ENCODE measurements around the gene RASGEF1C.
"Not testable (repeated sequence)": the region's sequence is repeated elsewhere in the genome, so short reads cannot be mapped to it uniquely, and the experiment has no call there.

The RASGEF1C gene

GRCh38 chr5:180130876-180131740, 77.9 kb downstream of the RASGEF1C start:
- Mint-ChIP-seq H3K27me3 (peaks cover 18% of the 10 kb centered on the region), H3K36me3 (ENCODE audit: insufficient read depth) (no peaks in the 10 kb centered on the region), H3K4me3 (no peak overlapping the region), H3K27ac (ENCODE audit: low read depth) (no peak overlapping the region), H3K9me3 (no peaks in the 10 kb centered on the region), H3K4me1 (no peaks in the 10 kb centered on the region)
- ATAC-seq (replicated peaks; ENCODE audit: extremely low read depth, poor library complexity, severe bottlenecking) (no peak), DNase-seq (ENCODE audit: low spot score in 2 of 2) (peak in 1 of 2 donors; percentile 9)

- no peak overlapping the region for H3K4me3 Mint-ChIP-seq
- no peaks in the 10 kb centered on the region for H3K9me3 Mint-ChIP-seq
- ATAC-seq (replicated peaks; ENCODE audit: extremely low read depth, poor library complexity, severe bottlenecking) (no peak), DNase-seq (ENCODE audit: low spot score in 2 of 2) (no peak)
- H3K36me3 Mint-ChIP-seq (ENCODE audit: insufficient read depth) = no peaks in the 10 kb centered on the region
- no peaks in the 10 kb centered on the region for H3K4me1 Mint-ChIP-seq
- no peak overlapping the region for H3K27ac Mint-ChIP-seq (ENCODE audit: low read depth)
- peaks cover 21% of the 10 kb centered on the region for H3K27me3 Mint-ChIP-seq
Observed at GRCh38 chr5:180130291-180130869, 78.6 kb downstream of the RASGEF1C start.

GRCh38 chr5:180129291-180130190, 79.5 kb downstream of the RASGEF1C start:
- no peak overlapping the region for H3K4me3 Mint-ChIP-seq
- no peak for ATAC-seq (replicated peaks; ENCODE audit: extremely low read depth, poor library complexity, severe bottlenecking)
- no peaks in the 10 kb centered on the region for H3K36me3 Mint-ChIP-seq (ENCODE audit: insufficient read depth)
- no peaks in the 10 kb centered on the region for H3K4me1 Mint-ChIP-seq
- peak in 1 of 2 donors; percentile 5 for DNase-seq (ENCODE audit: low spot score in 2 of 2)
- H3K27ac Mint-ChIP-seq (ENCODE audit: low read depth) = no peak overlapping the region
- no peaks in the 10 kb centered on the region for H3K9me3 Mint-ChIP-seq
- H3K27me3 Mint-ChIP-seq = peaks cover 21% of the 10 kb centered on the region

- H3K4me3 Mint-ChIP-seq = no peak overlapping the region
- no peak overlapping the region for H3K27ac Mint-ChIP-seq (ENCODE audit: low read depth)
- peaks cover 29% of the 10 kb centered on the region for H3K27me3 Mint-ChIP-seq
- H3K36me3 Mint-ChIP-seq (ENCODE audit: insufficient read depth) = no peaks in the 10 kb centered on the region
- no peak for DNase-seq (ENCODE audit: low spot score in 2 of 2)
- H3K4me1 Mint-ChIP-seq = no peaks in the 10 kb centered on the region
- no peaks in the 10 kb centered on the region for H3K9me3 Mint-ChIP-seq
- no peak for ATAC-seq (replicated peaks; ENCODE audit: extremely low read depth, poor library complexity, severe bottlenecking)
Observed at GRCh38 chr5:180128671-180129261, 80.2 kb downstream of the RASGEF1C start.

GRCh38 chr5:180127682-180128670, 81.0 kb downstream of the RASGEF1C start:
- Mint-ChIP-seq H3K4me3 (no peak overlapping the region), H3K27ac (ENCODE audit: low read depth) (no peak overlapping the region), H3K27me3 (peaks cover 37% of the 10 kb centered on the region), H3K36me3 (ENCODE audit: insufficient read depth) (no peaks in the 10 kb centered on the region), H3K9me3 (no peaks in the 10 kb centered on the region), H3K4me1 (no peaks in the 10 kb centered on the region)
- DNase-seq (ENCODE audit: low spot score in 2 of 2) (no peak), ATAC-seq (replicated peaks; ENCODE audit: extremely low read depth, poor library complexity, severe bottlenecking) (no peak)

GRCh38 chr5:180126716-180127681, 82.0 kb downstream of the RASGEF1C start:
- DNase-seq (ENCODE audit: low spot score in 2 of 2) = no peak
- no peak overlapping the region for H3K27ac Mint-ChIP-seq (ENCODE audit: low read depth)
- no peak for ATAC-seq (replicated peaks; ENCODE audit: extremely low read depth, poor library complexity, severe bottlenecking)
- H3K4me3 Mint-ChIP-seq = no peak overlapping the region
- no peaks in the 10 kb centered on the region for H3K4me1 Mint-ChIP-seq
- peaks cover 45% of the 10 kb centered on the region for H3K27me3 Mint-ChIP-seq
- H3K36me3 Mint-ChIP-seq (ENCODE audit: insufficient read depth) = no peaks in the 10 kb centered on the region
- H3K9me3 Mint-ChIP-seq = no peaks in the 10 kb centered on the region

- H3K36me3 Mint-ChIP-seq (ENCODE audit: insufficient read depth); H3K4me1 Mint-ChIP-seq; ATAC-seq (replicated peaks; ENCODE audit: extremely low read depth, poor library complexity, severe bottlenecking); DNase-seq (ENCODE audit: low spot score in 2 of 2); H3K27ac Mint-ChIP-seq (ENCODE audit: low read depth); H3K4me3 Mint-ChIP-seq; H3K9me3 Mint-ChIP-seq: not testable (repeated sequence)
- H3K27me3 Mint-ChIP-seq = peaks cover 54% of the 10 kb centered on the region
Observed at GRCh38 chr5:180126156-180126555, 82.9 kb downstream of the RASGEF1C start.

- not testable (repeated sequence) for H3K9me3 Mint-ChIP-seq; H3K27ac Mint-ChIP-seq (ENCODE audit: low read depth); H3K36me3 Mint-ChIP-seq (ENCODE audit: insufficient read depth); ATAC-seq (replicated peaks; ENCODE audit: extremely low read depth, poor library complexity, severe bottlenecking); DNase-seq (ENCODE audit: low spot score in 2 of 2); H3K4me3 Mint-ChIP-seq; H3K4me1 Mint-ChIP-seq
- peaks cover 44% of the 10 kb centered on the region for H3K27me3 Mint-ChIP-seq
Observed at GRCh38 chr5:180124662-180125061, 84.3 kb downstream of the RASGEF1C start.

- no peaks in the 10 kb centered on the region for H3K9me3 Mint-ChIP-seq
- no peaks in the 10 kb centered on the region for H3K36me3 Mint-ChIP-seq (ENCODE audit: insufficient read depth)
- no peak overlapping the region for H3K27ac Mint-ChIP-seq (ENCODE audit: low read depth)
- DNase-seq (ENCODE audit: low spot score in 2 of 2) (no peak), ATAC-seq (replicated peaks; ENCODE audit: extremely low read depth, poor library complexity, severe bottlenecking) (no peak)
- no peak overlapping the region for H3K4me3 Mint-ChIP-seq
- H3K4me1 Mint-ChIP-seq = no peaks in the 10 kb centered on the region
- H3K27me3 Mint-ChIP-seq = peaks cover 49% of the 10 kb centered on the region
Observed at GRCh38 chr5:180122875-180123274, 86.1 kb downstream of the RASGEF1C start.

- Mint-ChIP-seq H3K4me1 (no peaks in the 10 kb centered on the region), H3K27me3 (peaks cover 52% of the 10 kb centered on the region), H3K27ac (ENCODE audit: low read depth) (no peak overlapping the region), H3K36me3 (ENCODE audit: insufficient read depth) (no peaks in the 10 kb centered on the region), H3K9me3 (no peaks in the 10 kb centered on the region), H3K4me3 (no peak overlapping the region)
- no peak for ATAC-seq (replicated peaks; ENCODE audit: extremely low read depth, poor library complexity, severe bottlenecking)
- DNase-seq (ENCODE audit: low spot score in 2 of 2) = no peak
Observed at GRCh38 chr5:180121826-180122413, 87.1 kb downstream of the RASGEF1C start.
